Stimulated activated CD4-positive, alpha-beta T cell treated with anti-CD3 and anti-CD28 coated beads, Interleukin-15, amount 100 ng/mL, for 24 hours (primary cell): ENCODE data around the gene RBAK.
"Not testable (repeated sequence)": the region's sequence is repeated elsewhere in the genome, so short reads cannot be mapped to it uniquely, and the experiment has no call there.

ENCODE experiments used
- DNase-seq: peaks from one replicate; pipeline ENCODE4 v3.0.0-alpha.2; 2020

Gene RBAK

GRCh38 chr7:5051731-5052130, 6.1 kb downstream of the RBAK start:
- DNase-seq: not testable (repeated sequence)

- DNase-seq: no peak
Measured at GRCh38 chr7:5053175-5053574, 7.5 kb downstream of the RBAK start.

- no peak for DNase-seq
Measured at GRCh38 chr7:5063698-5064097, 18.0 kb downstream of the RBAK start.

- no peak for DNase-seq
Measured at GRCh38 chr7:5064391-5065106, 18.9 kb downstream of the RBAK start.

- no peak for DNase-seq
Measured at GRCh38 chr7:5065107-5065407, 19.4 kb downstream of the RBAK start.

GRCh38 chr7:5068521-5068920, 22.9 kb downstream of the RBAK start:
- no peak for DNase-seq

GRCh38 chr7:5070206-5070605, 24.5 kb downstream of the RBAK start:
- no peak for DNase-seq

- DNase-seq: not testable (repeated sequence)
Measured at GRCh38 chr7:5075187-5075586, 29.5 kb downstream of the RBAK start.

- DNase-seq: peak; percentile 15
Measured at GRCh38 chr7:5077740-5078139, 32.1 kb downstream of the RBAK start.

GRCh38 chr7:5082806-5083205, 37.1 kb downstream of the RBAK start:
- no peak for DNase-seq

GRCh38 chr7:5083311-5083711, 37.7 kb downstream of the RBAK start:
- DNase-seq: no peak

- no peak for DNase-seq
Measured at GRCh38 chr7:5086256-5086655, 40.6 kb downstream of the RBAK start.

GRCh38 chr7:5088228-5088833, 42.7 kb downstream of the RBAK start:
- DNase-seq: not testable (repeated sequence)

GRCh38 chr7:5088906-5089305, 43.2 kb downstream of the RBAK start:
- DNase-seq: no peak

GRCh38 chr7:5093948-5094347, 48.3 kb downstream of the RBAK start:
- no peak for DNase-seq

- no peak for DNase-seq
Measured at GRCh38 chr7:5094641-5095040, 49.0 kb downstream of the RBAK start.

GRCh38 chr7:5116359-5116758, 70.7 kb downstream of the RBAK start:
- no peak for DNase-seq

GRCh38 chr7:5117095-5117970, 71.7 kb downstream of the RBAK start:
- no peak for DNase-seq
